Astrocyte of the spinal cord (primary cell): ENCODE measurements around the gene KMT5C.

Experiments
- DNase-seq: peaks from one replicate; pipeline ENCODE4 v3.0.0; 2011; ENCODE audit warnings: low read depth, low spot score
- H3K4me3 ChIP-seq: 2 replicates; pipeline ENCODE4 v1.5.1; 2011; ENCODE audit warnings: low read depth, mild to moderate bottlenecking, low read length, moderate library complexity
- in situ Hi-C: cut with HindIII; loops from 2 replicates; pipeline ENCODE4 v1.10.0; 2017; ENCODE audit warnings: low sequenced_read_pairs
- TF ChIP-seq, protein P1 (sequence below): IDR thresholded peaks from 2 replicates; pipeline ENCODE4 v1.5.1; 2012; ENCODE audit warnings: low read depth, mild to moderate bottlenecking, low read length, inconsistent platforms

The KMT5C gene

DNA sequence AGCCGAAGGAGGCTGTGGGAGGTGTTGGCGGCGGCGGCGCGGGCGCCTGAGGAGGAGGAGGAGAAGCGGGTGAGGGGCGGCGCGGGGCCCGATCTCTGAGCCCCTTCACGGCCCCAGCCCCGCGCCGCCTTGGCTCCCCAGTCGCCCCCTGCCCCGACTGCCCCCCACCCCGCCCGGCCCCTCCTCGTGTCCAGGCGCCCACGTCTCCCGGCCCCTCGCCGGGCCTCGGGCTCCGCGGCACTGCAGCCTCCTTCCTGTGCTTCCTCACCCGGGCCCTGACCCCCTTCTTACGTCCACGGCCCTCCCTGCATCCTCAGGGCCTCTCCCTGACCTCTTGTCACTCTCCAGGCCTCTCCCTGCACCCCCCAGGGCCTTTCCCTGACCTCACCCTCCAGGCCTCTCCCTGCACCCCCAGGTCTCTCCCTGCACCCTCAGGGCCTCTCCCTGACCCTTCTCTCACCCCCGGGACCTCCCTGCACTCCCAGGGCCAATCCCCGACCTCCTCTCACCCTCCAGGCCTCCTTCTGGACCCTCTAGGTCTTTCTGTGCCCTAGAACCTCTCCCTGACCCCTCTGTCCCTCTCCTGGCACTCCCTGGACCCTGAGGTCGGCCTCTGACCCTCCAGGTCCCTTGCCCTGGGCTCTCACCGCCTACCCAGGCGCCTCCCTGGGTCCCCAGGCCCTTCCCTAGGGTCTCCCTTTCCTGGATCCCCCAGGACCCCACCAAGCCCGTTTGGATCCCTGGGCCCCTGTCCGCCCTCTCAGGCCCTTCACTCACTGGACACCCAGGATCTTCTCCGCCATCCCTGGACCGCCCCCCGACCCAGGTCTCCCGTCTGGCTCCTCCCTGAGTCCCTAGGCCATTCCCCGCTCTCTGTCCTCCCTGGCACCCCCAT lies 460 bp downstream of the KMT5C start:
- in situ Hi-C loops = no loop called here
- H3K4me3 ChIP-seq = peak overlapping the region; percentile 73
- no peak for DNase-seq
- TF ChIP-seq, protein P1, sequence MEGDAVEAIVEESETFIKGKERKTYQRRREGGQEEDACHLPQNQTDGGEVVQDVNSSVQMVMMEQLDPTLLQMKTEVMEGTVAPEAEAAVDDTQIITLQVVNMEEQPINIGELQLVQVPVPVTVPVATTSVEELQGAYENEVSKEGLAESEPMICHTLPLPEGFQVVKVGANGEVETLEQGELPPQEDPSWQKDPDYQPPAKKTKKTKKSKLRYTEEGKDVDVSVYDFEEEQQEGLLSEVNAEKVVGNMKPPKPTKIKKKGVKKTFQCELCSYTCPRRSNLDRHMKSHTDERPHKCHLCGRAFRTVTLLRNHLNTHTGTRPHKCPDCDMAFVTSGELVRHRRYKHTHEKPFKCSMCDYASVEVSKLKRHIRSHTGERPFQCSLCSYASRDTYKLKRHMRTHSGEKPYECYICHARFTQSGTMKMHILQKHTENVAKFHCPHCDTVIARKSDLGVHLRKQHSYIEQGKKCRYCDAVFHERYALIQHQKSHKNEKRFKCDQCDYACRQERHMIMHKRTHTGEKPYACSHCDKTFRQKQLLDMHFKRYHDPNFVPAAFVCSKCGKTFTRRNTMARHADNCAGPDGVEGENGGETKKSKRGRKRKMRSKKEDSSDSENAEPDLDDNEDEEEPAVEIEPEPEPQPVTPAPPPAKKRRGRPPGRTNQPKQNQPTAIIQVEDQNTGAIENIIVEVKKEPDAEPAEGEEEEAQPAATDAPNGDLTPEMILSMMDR = no peak

DNA sequence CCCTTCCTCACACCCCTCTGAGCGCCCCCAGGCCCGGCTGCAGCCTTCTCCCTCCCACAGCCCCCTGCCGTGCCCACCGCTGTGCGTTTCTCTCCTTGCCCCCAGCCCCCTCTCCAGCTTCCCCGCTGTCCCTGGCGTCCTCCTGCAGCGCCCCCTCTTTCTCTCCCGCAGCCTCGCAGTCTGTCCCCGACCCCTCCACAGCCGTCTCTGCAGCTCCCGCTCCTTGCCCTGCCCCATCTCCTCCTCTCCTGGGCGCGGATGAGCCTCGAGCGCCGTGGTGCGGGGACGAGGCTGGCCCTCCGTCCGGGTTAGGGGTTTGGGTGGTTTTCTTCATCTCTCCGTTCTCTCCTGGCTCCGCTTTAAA lies 1.1 kb downstream of the KMT5C start:
- no peak for DNase-seq
- H3K4me3 ChIP-seq = peak overlapping the region; percentile 73
- TF ChIP-seq, protein P1 = peak; percentile 36

DNA sequence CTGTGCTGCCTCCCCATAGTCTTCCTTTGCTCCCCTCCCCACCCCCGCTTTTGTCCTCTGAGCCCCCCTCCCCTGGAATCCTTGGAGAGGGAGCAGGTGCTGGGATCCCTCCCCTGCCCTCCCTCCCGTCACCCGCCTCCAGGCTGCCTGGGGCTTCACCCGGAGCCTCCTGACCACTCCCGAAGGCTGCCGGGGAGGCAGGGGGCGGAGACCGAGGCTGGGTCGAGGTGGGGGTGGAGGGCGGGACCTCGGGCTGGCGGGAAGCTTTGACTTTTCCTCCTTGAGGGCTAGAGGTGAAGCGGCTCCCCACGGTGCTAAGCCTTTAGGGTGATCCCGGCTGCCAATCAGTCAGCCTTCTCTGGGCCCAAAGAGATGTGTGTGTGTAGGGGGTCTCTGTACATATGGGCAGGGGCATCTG lies 1.5 kb downstream of the KMT5C start:
- peak overlapping the region; percentile 73 for H3K4me3 ChIP-seq
- TF ChIP-seq, protein P1 = no peak
- DNase-seq = peak; percentile 41
- in situ Hi-C loops = no loop called here

More for the DNA sequence above, 1.1 kb downstream of the KMT5C start:
- in situ Hi-C loops = no loop called here

DNA sequence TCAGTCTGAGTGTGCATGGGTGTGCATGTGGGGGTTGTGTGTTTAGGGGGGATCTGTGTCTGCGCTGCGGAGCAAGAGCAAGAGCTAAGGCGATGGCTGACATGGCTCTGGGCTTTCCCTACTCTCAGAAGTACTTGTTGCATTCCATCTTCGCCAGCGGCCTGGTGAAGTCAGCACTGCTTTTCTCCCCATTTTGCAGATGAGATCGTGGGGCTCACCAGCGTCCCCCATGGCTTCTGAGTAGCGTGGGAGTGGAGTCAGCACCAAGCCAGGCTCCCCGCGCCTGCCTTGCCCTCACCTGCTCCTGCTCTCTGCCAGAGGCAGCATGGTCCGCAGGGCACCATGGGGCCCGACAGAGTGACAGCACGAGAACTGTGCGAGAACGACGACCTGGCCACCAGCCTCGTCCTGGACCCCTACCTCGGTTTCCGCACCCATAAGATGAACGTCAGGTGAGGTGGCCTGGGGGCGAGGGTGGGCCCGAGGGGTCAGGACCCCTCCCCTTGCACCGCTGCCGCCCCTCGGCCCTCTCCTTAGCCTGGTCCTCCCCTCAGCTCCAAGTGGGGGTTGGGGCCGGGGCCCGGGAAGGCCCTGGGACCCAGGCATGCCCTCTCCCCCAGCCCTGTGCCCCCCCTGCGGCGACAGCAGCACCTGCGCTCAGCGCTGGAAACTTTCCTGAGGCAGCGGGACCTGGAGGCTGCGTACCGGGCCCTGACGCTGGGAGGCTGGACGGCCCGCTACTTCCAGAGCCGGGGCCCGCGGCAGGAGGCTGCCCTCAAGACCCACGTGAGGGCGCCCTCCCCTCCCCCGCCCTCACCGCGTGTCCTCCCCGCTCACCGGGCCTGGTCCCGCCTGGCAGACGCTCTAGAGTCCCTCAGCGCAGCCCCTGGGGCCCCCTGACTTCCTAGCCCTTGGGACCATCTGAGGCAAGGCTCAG lies 2.2 kb downstream of the KMT5C start:
- TF ChIP-seq, protein P1 = no peak
- DNase-seq = no peak
- in situ Hi-C loops = no loop called here
- H3K4me3 ChIP-seq = peak overlapping the region; percentile 7

DNA sequence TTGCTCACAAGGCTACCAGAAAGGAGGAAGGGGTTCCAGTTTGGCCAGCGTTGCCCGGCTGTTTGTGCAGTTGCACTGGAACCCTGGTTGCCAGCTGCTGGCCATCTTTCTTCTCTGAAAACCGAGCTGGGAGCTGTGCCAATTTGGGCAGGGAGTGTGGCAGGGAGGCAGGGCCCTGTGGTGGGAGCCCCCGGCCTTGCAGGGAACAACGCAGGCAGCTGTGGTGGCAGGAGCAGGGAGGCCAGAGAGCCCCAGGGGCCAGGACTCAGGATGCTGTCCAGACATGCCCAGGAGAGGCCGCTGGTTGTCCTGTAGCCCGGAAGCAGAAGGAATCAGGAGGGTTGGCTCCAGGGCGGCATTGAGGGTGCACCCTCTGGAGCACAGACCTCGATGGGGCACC lies 4.8 kb downstream of the KMT5C start:
- no peak overlapping the region for H3K4me3 ChIP-seq
- DNase-seq = peak; percentile 29
- TF ChIP-seq, protein P1 = no peak
- in situ Hi-C loops = no loop called here

DNA sequence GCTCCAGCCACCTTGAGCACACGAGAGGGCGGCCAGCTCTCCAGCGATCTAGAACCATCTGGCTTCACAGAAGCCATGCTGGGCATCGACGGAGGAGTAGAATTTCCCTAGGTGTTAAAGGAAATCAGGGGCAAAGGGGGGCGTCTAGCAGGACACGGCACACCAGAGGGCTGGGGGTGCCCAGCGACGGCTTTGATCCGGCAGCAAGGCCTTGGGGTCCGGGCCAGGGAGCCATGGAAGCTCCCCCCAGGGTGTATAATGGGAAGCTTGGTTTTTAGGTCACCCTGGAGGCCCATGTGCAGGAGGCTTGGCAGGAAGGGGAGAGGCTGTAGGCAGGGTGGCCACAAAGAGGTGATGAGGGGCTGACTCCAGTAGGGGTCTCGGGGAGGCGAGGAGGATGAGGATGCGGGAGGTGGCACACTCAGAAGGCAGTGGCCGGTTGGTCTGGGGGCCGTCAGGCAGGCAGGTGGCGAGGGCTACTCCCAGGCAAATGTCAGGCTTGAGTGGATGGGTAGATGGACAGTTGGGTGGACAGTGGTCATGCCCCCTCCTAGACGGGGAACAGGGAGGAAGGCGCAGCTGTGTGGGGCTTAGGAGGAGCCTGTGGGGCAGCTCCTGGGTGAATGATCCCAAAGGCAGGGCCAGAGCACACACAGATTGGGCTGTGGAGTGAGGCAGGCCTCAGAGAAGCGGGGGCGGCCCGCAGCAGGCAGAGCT lies 5.6 kb downstream of the KMT5C start:
- DNase-seq = no peak
- in situ Hi-C loops = no loop called here
- TF ChIP-seq, protein P1 = no peak
- H3K4me3 ChIP-seq = no peak overlapping the region
